K562 (cell line): ENCODE results near the gene SLC28A3. TPM values are rescaled to one million over a fixed set of nuclear protein-coding genes. Genes with fewer than 3 reads are reported as not detected.

Experiments
- ATAC-seq: fragments of 200-7000 bp; cut with Tn5 transposase; 3 replicates; pipeline ENCODE4 v1.9.1; 2020; ENCODE audit warnings: moderate library complexity
- BruUV-seq: library from RNA; stranded (reverse); fragments of 400-500 nt; replicated peaks from 2 replicates; lab custom pipeline; 2021; lab: Mats Ljungman, UMichigan
- CTCF ChIA-PET: fragments of 300-600 bp; formaldehyde crosslinking; extraction: SDS; loops from one replicate; lab custom pipeline; 2021; ENCODE audit warnings: low intra/inter-chr PET ratio; lab: Yijun Ruan, JAX
- POLR2A ChIA-PET: fragments of 300-600, 350-650 bp; sonication (Branson Sonifier 250); formaldehyde crosslinking; extraction: SDS; loops from one replicate; lab custom pipeline; 2021; ENCODE audit warnings: antibody characterized with exemption, inconsistent platforms; lab: Yijun Ruan, JAX
- DNase-seq, 4 experiments: peaks; one replicate each; pipeline versions ENCODE4 v3.0.0 to v3.0.0-alpha.2; 2011 to 2018; ENCODE audit warnings: low spot score in 3 of 4, mixed read lengths in 3 of 4; ENCODE audit errors: extremely low read depth in 1 of 4
- FAIRE-seq: peaks from 2 replicates; lab custom pipeline; 2011; peaks lifted over from hg19 to GRCh38; lab: Jason Lieb, UNC
- H2AFZ ChIP-seq: 2 replicates; pipeline ENCODE4 v1.6.0; 2011; ENCODE audit warnings: low read depth, low read length, control low read depth, inconsistent platforms
- H3K27ac ChIP-seq: fragments of 200-600 bp; 3 replicates; pipeline ENCODE4 v1.8.0; 2011; ENCODE audit warnings: low read depth, mild to moderate bottlenecking, control low read depth, inconsistent platforms, low read length, moderate library complexity, mixed read lengths; ENCODE audit errors: extremely low read depth
- H3K27me3 ChIP-seq, 2 experiments: fragments of 300-600 bp in 1 of 2; 2 replicates in 1 of 2; 3 replicates in 1 of 2; pipeline versions ENCODE4 v1.6.0 to v1.8.0; 2011; ENCODE audit warnings: inconsistent platforms in 2 of 2, low read length in 2 of 2, mild to moderate bottlenecking in 1 of 2, mixed read lengths in 1 of 2, moderate library complexity in 1 of 2; ENCODE audit not compliant: control insufficient read depth in 2 of 2, insufficient read depth in 2 of 2
- H3K36me3 ChIP-seq: fragments of 300-600 bp; 3 replicates; pipeline ENCODE4 v1.8.0; 2011; ENCODE audit warnings: mild to moderate bottlenecking, low read length, inconsistent platforms; ENCODE audit not compliant: control insufficient read depth, insufficient read depth
- H3K4me1 ChIP-seq, 2 experiments: fragments of 200-600 bp in 1 of 2; replicated peaks in 1 of 2; 2 replicates in 1 of 2; 3 replicates in 1 of 2; pipeline versions ENCODE4 v1.5.1 to v1.8.0; 2011; ENCODE audit warnings: inconsistent platforms in 2 of 2, low read length in 2 of 2, mild to moderate bottlenecking in 1 of 2, mixed read lengths in 1 of 2, moderate library complexity in 1 of 2; ENCODE audit not compliant: control insufficient read depth in 2 of 2, insufficient read depth in 2 of 2
- H3K4me2 ChIP-seq: 2 replicates; pipeline ENCODE4 v1.6.1; 2011; ENCODE audit warnings: low read length, control low read depth, inconsistent platforms, mixed read lengths; ENCODE audit not compliant: insufficient read depth
- H3K4me3 ChIP-seq: fragments of 200-600 bp; sonication (generic), shearing (Covaris generic); 2 replicates; pipeline ENCODE4 v1.5.1; 2016; ENCODE audit warnings: control low read depth, inconsistent platforms
- H3K79me2 ChIP-seq: fragments of 200-600 bp; 3 replicates; pipeline ENCODE4 v1.8.0; 2011; ENCODE audit warnings: low read length, inconsistent platforms; ENCODE audit not compliant: control insufficient read depth, insufficient read depth
- H3K9ac ChIP-seq, 2 experiments: 2 replicates each; pipeline versions ENCODE4 v1.6.0 to v1.6.1; 2011; ENCODE audit warnings: low read depth in 2 of 2, low read length in 2 of 2, control low read depth in 1 of 2, inconsistent platforms in 1 of 2, mild to moderate bottlenecking in 1 of 2, mixed read lengths in 1 of 2; ENCODE audit not compliant: insufficient read depth in 1 of 2
- H3K9me1 ChIP-seq: one replicate; pipeline ENCODE4 v1.6.0; 2011; ENCODE audit warnings: inconsistent platforms, mild to moderate bottlenecking, low read length, moderate library complexity; ENCODE audit not compliant: control insufficient read depth, insufficient read depth
- H3K9me3 ChIP-seq: replicated peaks from 2 replicates; pipeline ENCODE4 v1.5.1; 2011; ENCODE audit warnings: low read depth, low read length, inconsistent platforms; ENCODE audit not compliant: control insufficient read depth, insufficient read depth
- H4K20me1 ChIP-seq: replicated peaks from 2 replicates; pipeline ENCODE4 v1.6.1; 2011; ENCODE audit warnings: low read length, inconsistent platforms, mixed read lengths; ENCODE audit not compliant: control insufficient read depth, insufficient read depth
- ARHGAP35 ChIP-seq: fragments of 450-650 bp; IDR thresholded peaks from 2 replicates; pipeline ENCODE4 v1.6.1; 2018; ENCODE audit not compliant: partially characterized antibody
- MTA3 ChIP-seq: fragments of 450-650 bp; formaldehyde crosslinking; IDR thresholded peaks from 2 replicates; pipeline ENCODE4 v1.6.1; 2017; ENCODE audit warnings: mild to moderate bottlenecking, borderline replicate concordance
- SIN3B ChIP-seq: fragments of 450-650 bp; IDR thresholded peaks from 2 replicates; pipeline ENCODE4 v1.6.1; 2017; ENCODE audit warnings: low read depth, mild to moderate bottlenecking, moderate library complexity
- SPI1 ChIP-seq: IDR thresholded peaks from 2 replicates; pipeline ENCODE4 v1.6.1; 2011; ENCODE audit warnings: low read depth, low read length, control low read depth, borderline replicate concordance
- TAF1 ChIP-seq: IDR thresholded peaks from 2 replicates; pipeline ENCODE4 v1.6.1; 2011; ENCODE audit warnings: mild to moderate bottlenecking, low read length, moderate library complexity; ENCODE audit not compliant: insufficient read depth, control insufficient read depth, severe bottlenecking; ENCODE audit errors: extremely low read depth
- ZNF143 ChIP-seq: sonication (generic); formaldehyde crosslinking; IDR thresholded peaks from 2 replicates; pipeline ENCODE4 v1.9.0; 2022; ENCODE audit warnings: mild to moderate bottlenecking, missing genetic modification reagents
- WGBS: fragments of 100-300 bp; shearing (Covaris generic); methylation state at CpG from one replicate; pipeline ENCODE4 v1.1.6; 2016; ENCODE audit warnings: low coverage, mixed read lengths; ENCODE audit not compliant: insufficient coverage; ENCODE audit errors: missing lambda C conversion rate; 5-methylcytosine and 5-hydroxymethylcytosine counted together
- in situ Hi-C: fragments of 300-500 bp; cut with MboI; formaldehyde crosslinking; loops from 4 replicates; pipeline ENCODE4 v1.15.0; 2018; ENCODE audit warnings: inconsistent platforms, mixed read lengths
- intact Hi-C: fragments of 100-400 bp; cut with micrococcal nuclease; formaldehyde crosslinking; loops from 2 replicates; pipeline ENCODE4 v1.14.2; 2022
- polyA plus RNA-seq, 8 experiments: library from polyadenylated mRNA; depleted of rRNA in 4 of 8; stranded (reverse) in 5 of 8; unstranded in 3 of 8; fragments of >200 nt; fragmentation: Nextera tagmentation in 2 of 8; fragmentation: Illumina TruSeq in 1 of 8; extraction: Ambion mirVana in 2 of 8; extraction: Trizol in 1 of 8; gene quantifications; 2 replicates each; pipeline versions ENCODE4 v1.2.1 to v1.2.3, GENCODE V29; 2011 to 2014; ENCODE audit warnings: inconsistent platforms in 1 of 8, missing spikeins in 1 of 8
- total RNA-seq, 7 experiments: library from RNA; depleted of rRNA in 6 of 7; stranded (reverse); fragments of >200 nt in 6 of 7; fragmentation: Illumina TruSeq in 2 of 7; extraction: Trizol in 2 of 7; gene quantifications; 2 replicates each; pipeline versions ENCODE4 v1.2.1 to v1.2.3, GENCODE V29; 2011 to 2021; ENCODE audit warnings: low replicate concordance in 1 of 7
- TF ChIP-seq, protein P1 (sequence below): fragments of 250-450 bp; sonication (Bioruptor Pico); IDR thresholded peaks from 2 replicates; pipeline ENCODE4 v1.8.0; 2021; ENCODE audit warnings: moderate library complexity, mild to moderate bottlenecking, inconsistent platforms

The SLC28A3 gene
- total and polyA plus RNA-seq, 9 of the 15 experiments (the other 6 are each of a cell fraction or from before 2014, with no cell fraction given) = not detected

DNA sequence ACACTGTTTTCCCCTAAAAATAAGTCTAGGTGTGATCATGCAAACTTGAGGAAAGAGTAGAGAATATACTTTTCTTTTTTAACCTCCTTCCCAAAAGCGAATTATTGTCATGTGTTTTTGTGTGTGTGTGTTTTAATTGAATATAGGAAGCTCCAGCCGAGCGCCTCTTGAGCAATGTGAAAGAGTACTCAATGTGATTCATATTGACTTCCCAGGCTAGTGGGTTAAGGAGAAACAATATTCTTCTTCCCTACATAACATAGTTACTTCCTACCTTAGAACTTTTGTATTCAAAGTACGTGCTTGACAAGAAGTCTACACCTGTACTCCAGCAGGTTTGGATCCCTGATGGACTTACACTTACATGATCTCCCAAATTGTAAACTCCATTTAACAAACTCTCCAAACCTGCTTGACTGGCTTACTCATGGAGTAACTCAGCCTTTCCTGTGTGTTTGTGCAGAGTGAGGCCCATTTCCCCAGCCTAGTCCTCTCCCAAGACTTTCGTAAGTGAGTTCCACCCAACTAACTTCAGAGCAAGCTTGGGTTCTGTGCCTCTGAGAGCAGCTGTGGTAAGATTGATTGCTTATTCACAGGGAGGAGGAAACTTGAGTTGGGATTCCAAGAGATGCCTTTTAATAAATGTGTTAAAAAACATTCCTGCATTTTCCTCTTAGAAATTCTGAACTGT lies 9.3 kb downstream of the SLC28A3 start:
- Histone ChIP-seq H3K79me2 (no peaks in the 10 kb centered on the region), H4K20me1 (no peaks in the 10 kb centered on the region), H3K27me3 (no peaks in the 10 kb centered on the region), H3K36me3 (no peaks in the 10 kb centered on the region), H3K4me2 (no peak overlapping the region), H3K27ac (no peak overlapping the region), H2AFZ (no peak overlapping the region), H3K9me1 (no peaks in the 10 kb centered on the region), H3K4me3 (no peak overlapping the region), H3K4me1 (no peaks in the 10 kb centered on the region), H3K9ac (no peak overlapping the region), H3K9me3 (no peaks in the 10 kb centered on the region)
- WGBS = 2% methylated on average over 5 of the region's 5 CpGs
- TF ChIP-seq TAF1 (no peak), SIN3B (no peak), MTA3 (no peak), ARHGAP35 (no peak), ZNF143 (CRISPR knock-in tag) (no peak), SPI1 (no peak)
- TF ChIP-seq, protein P1, sequence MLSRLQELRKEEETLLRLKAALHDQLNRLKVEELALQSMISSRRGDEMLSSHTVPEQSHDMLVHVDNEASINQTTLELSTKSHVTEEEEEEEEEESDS = no peak
- DNase-seq = no peak
- FAIRE-seq = no peak
- in situ Hi-C loops = no loop called here
- intact Hi-C loops = no loop called here
- ATAC-seq = no peak
- no TSS peak for BruUV-seq
- POLR2A ChIA-PET = no interaction called here
- CTCF ChIA-PET = no interaction called here
